Progenitor cell of endocrine pancreas (in vitro differentiated cells): Measurements from ENCODE around the gene ZFAND3. TPM values are rescaled to one million over a fixed set of nuclear protein-coding genes. Genes with fewer than 3 reads are reported as not detected.

Experiments used
- DNase-seq: peaks from one replicate; pipeline ENCODE4 v3.0.0; 2021; ENCODE audit warnings: low spot score; ENCODE audit not compliant: unreplicated experiment
- H3K27ac Mint-ChIP-seq: 2 replicates; pipeline ENCODE4 v1.8.0; 2021; ENCODE audit warnings: mild to moderate bottlenecking, moderate library complexity, mixed read lengths
- H3K27me3 Mint-ChIP-seq: 2 replicates; pipeline ENCODE4 v1.8.0; 2021; ENCODE audit warnings: mixed read lengths
- H3K36me3 Mint-ChIP-seq: 2 replicates; pipeline ENCODE4 v1.8.0; 2022; ENCODE audit warnings: mixed read lengths; ENCODE audit not compliant: insufficient read depth
- H3K4me1 Mint-ChIP-seq: 2 replicates; pipeline ENCODE4 v1.8.0; 2021; ENCODE audit warnings: low read depth, mixed read lengths
- H3K4me3 Mint-ChIP-seq: 2 replicates; pipeline ENCODE4 v1.8.0; 2021; ENCODE audit warnings: low read depth, mild to moderate bottlenecking, moderate library complexity, mixed read lengths
- H3K9me3 Mint-ChIP-seq: 2 replicates; pipeline ENCODE4 v1.8.0; 2021; ENCODE audit warnings: low read depth, mixed read lengths
- total RNA-seq: library from RNA; stranded (reverse); gene quantifications from 2 replicates; pipeline ENCODE4 v1.2.1, GENCODE V29; 2021
- TF ChIP-seq, protein P1 (sequence below): fragments of 200-600 bp; sonication (generic); IDR thresholded peaks from one replicate; pipeline ENCODE4 v1.5.0; 2021; ENCODE audit warnings: antibody characterized with exemption, mild to moderate bottlenecking; ENCODE audit not compliant: unreplicated experiment

Gene ZFAND3
- total RNA-seq, 1 donor from 2014 or later: 102 TPM

DNA sequence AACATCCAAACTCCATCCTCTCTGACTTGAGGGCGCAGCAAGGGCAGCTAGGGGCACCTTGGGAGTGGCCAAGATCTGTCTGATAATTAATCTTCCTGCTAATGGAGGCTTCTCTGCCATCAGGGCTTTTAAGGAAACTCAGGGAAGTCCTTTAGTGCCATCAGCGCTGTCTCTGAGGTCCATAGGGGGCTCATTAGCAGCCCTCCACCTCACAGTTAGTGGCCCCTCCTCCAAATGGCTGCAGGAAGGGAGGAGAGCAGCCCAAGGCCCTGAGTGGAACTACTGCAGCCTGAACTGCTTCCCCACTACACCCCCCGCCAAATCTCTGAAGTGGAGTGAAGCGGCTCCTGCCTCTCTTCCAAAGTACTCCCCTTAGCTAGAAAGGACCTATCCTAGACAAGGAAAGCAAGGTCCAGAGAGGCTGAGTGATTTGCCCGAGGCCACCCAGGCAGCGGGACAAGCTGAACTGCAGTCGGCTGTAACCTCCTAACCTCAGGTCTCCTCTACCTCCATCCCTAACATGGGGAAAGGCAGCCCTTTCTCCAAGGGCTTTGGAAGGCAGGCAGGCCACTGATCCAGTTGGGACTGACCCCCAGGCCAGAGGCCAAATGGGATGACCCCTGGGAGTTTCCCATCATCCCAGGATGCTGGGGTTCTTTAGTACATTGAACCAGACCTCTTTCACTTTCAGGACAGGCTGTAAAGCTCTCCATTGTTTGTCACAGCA is 39.5 kb upstream of the ZFAND3 start:
- H3K4me3 Mint-ChIP-seq: no peak overlapping the region
- H3K27ac Mint-ChIP-seq: no peak overlapping the region
- H3K4me1 Mint-ChIP-seq: peaks cover 25% of the 10 kb centered on the region
- H3K9me3 Mint-ChIP-seq: no peaks in the 10 kb centered on the region
- no peak for DNase-seq
- no peaks in the 10 kb centered on the region for H3K36me3 Mint-ChIP-seq
- H3K27me3 Mint-ChIP-seq: peaks cover 43% of the 10 kb centered on the region
- TF ChIP-seq, protein P1, sequence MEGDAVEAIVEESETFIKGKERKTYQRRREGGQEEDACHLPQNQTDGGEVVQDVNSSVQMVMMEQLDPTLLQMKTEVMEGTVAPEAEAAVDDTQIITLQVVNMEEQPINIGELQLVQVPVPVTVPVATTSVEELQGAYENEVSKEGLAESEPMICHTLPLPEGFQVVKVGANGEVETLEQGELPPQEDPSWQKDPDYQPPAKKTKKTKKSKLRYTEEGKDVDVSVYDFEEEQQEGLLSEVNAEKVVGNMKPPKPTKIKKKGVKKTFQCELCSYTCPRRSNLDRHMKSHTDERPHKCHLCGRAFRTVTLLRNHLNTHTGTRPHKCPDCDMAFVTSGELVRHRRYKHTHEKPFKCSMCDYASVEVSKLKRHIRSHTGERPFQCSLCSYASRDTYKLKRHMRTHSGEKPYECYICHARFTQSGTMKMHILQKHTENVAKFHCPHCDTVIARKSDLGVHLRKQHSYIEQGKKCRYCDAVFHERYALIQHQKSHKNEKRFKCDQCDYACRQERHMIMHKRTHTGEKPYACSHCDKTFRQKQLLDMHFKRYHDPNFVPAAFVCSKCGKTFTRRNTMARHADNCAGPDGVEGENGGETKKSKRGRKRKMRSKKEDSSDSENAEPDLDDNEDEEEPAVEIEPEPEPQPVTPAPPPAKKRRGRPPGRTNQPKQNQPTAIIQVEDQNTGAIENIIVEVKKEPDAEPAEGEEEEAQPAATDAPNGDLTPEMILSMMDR: no peak

DNA sequence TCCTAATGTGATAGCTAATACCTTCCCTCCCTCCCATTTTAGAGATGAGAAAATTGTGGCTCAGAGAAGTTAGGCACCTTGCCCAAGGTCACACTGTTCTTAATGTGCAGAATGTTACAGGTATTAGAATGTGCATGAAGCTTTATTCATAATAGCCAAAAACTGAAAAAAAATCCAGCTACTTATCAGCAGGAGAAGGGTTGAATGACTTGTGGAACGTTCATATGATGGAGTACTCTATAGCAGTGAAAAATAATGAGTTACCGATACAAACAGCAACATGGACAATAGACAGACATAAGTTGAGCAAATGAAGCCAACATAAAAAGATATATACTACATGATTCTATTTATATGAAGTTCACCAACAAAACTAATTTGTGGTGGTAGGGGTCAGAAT is 37.7 kb upstream of the ZFAND3 start:
- Mint-ChIP-seq H3K27me3 (peaks cover 46% of the 10 kb centered on the region), H3K4me3 (no peak overlapping the region), H3K36me3 (no peaks in the 10 kb centered on the region), H3K4me1 (peaks cover 26% of the 10 kb centered on the region), H3K27ac (no peak overlapping the region), H3K9me3 (no peaks in the 10 kb centered on the region)
- TF ChIP-seq, protein P1: no peak
- DNase-seq: no peak

- peaks cover 21% of the 10 kb centered on the region for H3K4me1 Mint-ChIP-seq
- H3K27ac Mint-ChIP-seq: peak overlapping the region; percentile 82
- H3K9me3 Mint-ChIP-seq: no peaks in the 10 kb centered on the region
- DNase-seq: no peak
- no peaks in the 10 kb centered on the region for H3K36me3 Mint-ChIP-seq
- TF ChIP-seq, protein P1: no peak
- peak overlapping the region; percentile 65 for H3K4me3 Mint-ChIP-seq
- peaks cover 33% of the 10 kb centered on the region for H3K27me3 Mint-ChIP-seq
Observed at GRCh38 chr6:37783025-37783855, 36.3 kb upstream of the ZFAND3 start.

- Mint-ChIP-seq H3K4me3 (peak overlapping the region; percentile 65), H3K4me1 (peaks cover 16% of the 10 kb centered on the region), H3K27ac (peak overlapping the region; percentile 82), H3K9me3 (no peaks in the 10 kb centered on the region), H3K27me3 (peaks cover 30% of the 10 kb centered on the region), H3K36me3 (no peaks in the 10 kb centered on the region)
- TF ChIP-seq, protein P1: peak; percentile 11
- DNase-seq: no peak
Observed at GRCh38 chr6:37783856-37784584, 35.5 kb upstream of the ZFAND3 start.

DNA sequence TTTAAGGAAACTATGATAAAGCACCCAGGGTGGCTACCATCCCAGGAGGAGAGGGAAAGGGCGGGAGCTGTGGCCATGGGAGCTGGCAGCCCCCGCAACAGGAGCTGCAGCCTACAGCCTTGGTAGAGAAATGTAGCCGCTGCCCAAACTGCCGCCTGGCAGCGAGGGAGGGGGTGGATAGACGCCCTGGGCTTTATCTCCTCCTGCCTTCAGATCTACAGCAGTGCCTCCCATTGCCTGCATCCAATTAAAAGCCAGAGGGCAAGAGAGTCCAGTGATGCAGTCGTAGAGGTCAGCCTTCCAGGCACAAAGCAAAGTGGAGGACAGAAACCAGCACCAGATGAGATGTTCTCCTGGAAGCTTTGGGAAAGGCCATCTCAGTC is 35.0 kb upstream of the ZFAND3 start:
- Mint-ChIP-seq H3K4me3 (peak overlapping the region; percentile 65), H3K9me3 (no peaks in the 10 kb centered on the region), H3K36me3 (no peaks in the 10 kb centered on the region), H3K4me1 (peaks cover 14% of the 10 kb centered on the region), H3K27me3 (peaks cover 30% of the 10 kb centered on the region), H3K27ac (peak overlapping the region; percentile 13)
- DNase-seq: no peak
- TF ChIP-seq, protein P1: no peak
